ENCODE measurements around the gene DOCK1.

DNA sequence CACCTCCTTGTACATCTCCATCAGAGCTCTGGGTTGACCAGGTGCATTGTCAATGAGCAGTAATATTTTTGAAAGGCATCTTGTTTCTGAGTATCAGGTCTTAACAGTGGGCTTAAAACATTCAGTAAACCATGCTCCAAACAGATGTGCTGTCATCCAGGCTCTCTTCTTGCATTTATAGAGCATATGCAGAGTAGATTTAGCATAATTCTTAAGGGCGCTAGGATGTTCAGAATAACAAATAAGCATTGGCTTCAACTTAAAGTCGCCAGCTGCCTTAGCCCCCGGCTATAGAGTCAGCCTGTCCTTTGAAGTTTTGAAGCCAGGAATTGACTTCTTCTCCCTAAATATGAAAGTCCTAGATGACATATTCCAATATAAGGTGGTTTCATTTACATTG lies 421.7 kb downstream of the DOCK1 start:
- TF ChIP-seq, protein P1, sequence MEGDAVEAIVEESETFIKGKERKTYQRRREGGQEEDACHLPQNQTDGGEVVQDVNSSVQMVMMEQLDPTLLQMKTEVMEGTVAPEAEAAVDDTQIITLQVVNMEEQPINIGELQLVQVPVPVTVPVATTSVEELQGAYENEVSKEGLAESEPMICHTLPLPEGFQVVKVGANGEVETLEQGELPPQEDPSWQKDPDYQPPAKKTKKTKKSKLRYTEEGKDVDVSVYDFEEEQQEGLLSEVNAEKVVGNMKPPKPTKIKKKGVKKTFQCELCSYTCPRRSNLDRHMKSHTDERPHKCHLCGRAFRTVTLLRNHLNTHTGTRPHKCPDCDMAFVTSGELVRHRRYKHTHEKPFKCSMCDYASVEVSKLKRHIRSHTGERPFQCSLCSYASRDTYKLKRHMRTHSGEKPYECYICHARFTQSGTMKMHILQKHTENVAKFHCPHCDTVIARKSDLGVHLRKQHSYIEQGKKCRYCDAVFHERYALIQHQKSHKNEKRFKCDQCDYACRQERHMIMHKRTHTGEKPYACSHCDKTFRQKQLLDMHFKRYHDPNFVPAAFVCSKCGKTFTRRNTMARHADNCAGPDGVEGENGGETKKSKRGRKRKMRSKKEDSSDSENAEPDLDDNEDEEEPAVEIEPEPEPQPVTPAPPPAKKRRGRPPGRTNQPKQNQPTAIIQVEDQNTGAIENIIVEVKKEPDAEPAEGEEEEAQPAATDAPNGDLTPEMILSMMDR (IDR thresholded peaks at IDR 0.05) = no peak
- TF ChIP-seq POLR2AphosphoS5 (IDR thresholded peaks at IDR 0.05) = no peak
